AG08395 (cell line): ENCODE measurements around the gene GCNT2.
"Not testable (repeated sequence)": the region's sequence is repeated elsewhere in the genome, so short reads cannot be mapped to it uniquely, and the experiment has no call there.

Experiments
- DNase-seq: peaks from one replicate; pipeline ENCODE4 v3.0.0; 2012; ENCODE audit warnings: mixed read lengths, low spot score

Gene GCNT2

GRCh38 chr6:10547809-10548208, 26.7 kb downstream of the GCNT2 start:
- DNase-seq, result no peak

GRCh38 chr6:10550764-10551163, 29.6 kb downstream of the GCNT2 start:
- DNase-seq, result no peak

GRCh38 chr6:10552270-10552810, 31.2 kb downstream of the GCNT2 start:
- no peak for DNase-seq

- no peak for DNase-seq
Observed at GRCh38 chr6:10553871-10554270, 32.7 kb downstream of the GCNT2 start.

- no peak for DNase-seq
Observed at GRCh38 chr6:10554826-10555225, 33.7 kb downstream of the GCNT2 start.

GRCh38 chr6:10555625-10556309, 34.6 kb downstream of the GCNT2 start:
- peak; percentile 15 for DNase-seq

- DNase-seq, result no peak
Observed at GRCh38 chr6:10556589-10556988, 35.4 kb downstream of the GCNT2 start.

GRCh38 chr6:10556992-10557391, 35.8 kb downstream of the GCNT2 start:
- DNase-seq, result no peak

- no peak for DNase-seq
Observed at GRCh38 chr6:10557913-10558312, 36.8 kb downstream of the GCNT2 start.

- no peak for DNase-seq
Observed at GRCh38 chr6:10558565-10558964, 37.4 kb downstream of the GCNT2 start.

GRCh38 chr6:10559522-10560152, 38.5 kb downstream of the GCNT2 start:
- DNase-seq, result no peak

- DNase-seq, result no peak
Observed at GRCh38 chr6:10561611-10562199, 40.6 kb downstream of the GCNT2 start.

- no peak for DNase-seq
Observed at GRCh38 chr6:10564975-10565673, 44.0 kb downstream of the GCNT2 start.

GRCh38 chr6:10565913-10566312, 44.8 kb downstream of the GCNT2 start:
- DNase-seq, result no peak

GRCh38 chr6:10567256-10568026, 46.3 kb downstream of the GCNT2 start:
- no peak for DNase-seq

- DNase-seq, result no peak
Observed at GRCh38 chr6:10569392-10570127, 48.4 kb downstream of the GCNT2 start.

- DNase-seq, result not testable (repeated sequence)
Observed at GRCh38 chr6:10575519-10575918, 54.4 kb downstream of the GCNT2 start.

- DNase-seq, result no peak
Observed at GRCh38 chr6:10576226-10576625, 55.1 kb downstream of the GCNT2 start.

- DNase-seq, result no peak
Observed at GRCh38 chr6:10577112-10577511, 56.0 kb downstream of the GCNT2 start.

GRCh38 chr6:10578723-10579122, 57.6 kb downstream of the GCNT2 start:
- no peak for DNase-seq

- DNase-seq, result no peak
Observed at GRCh38 chr6:10579803-10580202, 58.7 kb downstream of the GCNT2 start.
